Measurements from ENCODE around the gene LETM1. TPM values are rescaled to one million over a fixed set of nuclear protein-coding genes. Genes with fewer than 3 reads are reported as not detected.
"Not testable (repeated sequence)": the region's sequence is repeated elsewhere in the genome, so short reads cannot be mapped to it uniquely, and the experiment has no call there.

LETM1 gene
- total RNA-seq, 3 donors from 2014 or later = 128 to 141 (median 133) TPM

GRCh38 chr4:1851575-1852410 is 4.2 kb downstream of the LETM1 start:
- H3K36me3 Mint-ChIP-seq (ENCODE audit: insufficient read depth) = peaks cover 2% of the 10 kb centered on the region
- peaks cover 38% of the 10 kb centered on the region for H3K4me1 Mint-ChIP-seq (ENCODE audit: low read depth)
- DNase-seq (no peak), ATAC-seq (no peak)
- H3K27me3 Mint-ChIP-seq (ENCODE audit: low read depth) = no peaks in the 10 kb centered on the region
- H3K9me3 Mint-ChIP-seq = no peaks in the 10 kb centered on the region
- H3K4me3 Mint-ChIP-seq = no peak overlapping the region

GRCh38 chr4:1851160-1851559 is 4.8 kb downstream of the LETM1 start:
- H3K36me3 Mint-ChIP-seq (ENCODE audit: insufficient read depth) = peaks cover 6% of the 10 kb centered on the region
- no peak for DNase-seq
- H3K4me1 Mint-ChIP-seq (ENCODE audit: low read depth) = peaks cover 38% of the 10 kb centered on the region
- no peaks in the 10 kb centered on the region for H3K27me3 Mint-ChIP-seq (ENCODE audit: low read depth)
- no peaks in the 10 kb centered on the region for H3K9me3 Mint-ChIP-seq
- no peak overlapping the region for H3K4me3 Mint-ChIP-seq
- ATAC-seq = no peak

- Mint-ChIP-seq H3K4me1 (ENCODE audit: low read depth) (peaks cover 38% of the 10 kb centered on the region), H3K36me3 (ENCODE audit: insufficient read depth) (peaks cover 6% of the 10 kb centered on the region)
Measured at GRCh38 chr4:1850276-1850675, 5.7 kb downstream of the LETM1 start.

GRCh38 chr4:1846580-1846979 is 9.4 kb downstream of the LETM1 start:
- no peak for DNase-seq
- Mint-ChIP-seq H3K9me3 (no peaks in the 10 kb centered on the region), H3K4me3 (no peak overlapping the region), H3K27me3 (ENCODE audit: low read depth) (no peaks in the 10 kb centered on the region), H3K4me1 (ENCODE audit: low read depth) (peaks cover 16% of the 10 kb centered on the region), H3K36me3 (ENCODE audit: insufficient read depth) (peaks cover 21% of the 10 kb centered on the region)
- ATAC-seq = no peak

More at GRCh38 chr4:1850276-1850675, 5.7 kb downstream of the LETM1 start:
- DNase-seq (no peak), ATAC-seq (no peak)
- no peaks in the 10 kb centered on the region for H3K9me3 Mint-ChIP-seq
- no peak overlapping the region for H3K4me3 Mint-ChIP-seq
- no peaks in the 10 kb centered on the region for H3K27me3 Mint-ChIP-seq (ENCODE audit: low read depth)

- not testable (repeated sequence) for H3K4me1 Mint-ChIP-seq (ENCODE audit: low read depth); H3K4me3 Mint-ChIP-seq; ATAC-seq; H3K9me3 Mint-ChIP-seq; H3K27me3 Mint-ChIP-seq (ENCODE audit: low read depth); DNase-seq
- H3K36me3 Mint-ChIP-seq (ENCODE audit: insufficient read depth) = peaks cover 30% of the 10 kb centered on the region
Measured at GRCh38 chr4:1844618-1845017, 11.3 kb downstream of the LETM1 start.

- H3K36me3 Mint-ChIP-seq (ENCODE audit: insufficient read depth) = peaks cover 35% of the 10 kb centered on the region
- no peak overlapping the region for H3K4me3 Mint-ChIP-seq
- ATAC-seq = no peak
- H3K9me3 Mint-ChIP-seq = no peaks in the 10 kb centered on the region
- no peak for DNase-seq
- H3K27me3 Mint-ChIP-seq (ENCODE audit: low read depth) = no peaks in the 10 kb centered on the region
- peaks cover 4% of the 10 kb centered on the region for H3K4me1 Mint-ChIP-seq (ENCODE audit: low read depth)
Measured at GRCh38 chr4:1843852-1844251, 12.1 kb downstream of the LETM1 start.

- no peak for DNase-seq
- Mint-ChIP-seq H3K4me3 (no peak overlapping the region), H3K27me3 (ENCODE audit: low read depth) (no peaks in the 10 kb centered on the region), H3K36me3 (ENCODE audit: insufficient read depth) (peaks cover 35% of the 10 kb centered on the region), H3K4me1 (ENCODE audit: low read depth) (peaks cover 4% of the 10 kb centered on the region), H3K9me3 (no peaks in the 10 kb centered on the region)
- ATAC-seq = no peak
Measured at GRCh38 chr4:1842993-1843448, 12.9 kb downstream of the LETM1 start.

- Mint-ChIP-seq H3K4me1 (ENCODE audit: low read depth) (peaks cover 4% of the 10 kb centered on the region), H3K36me3 (ENCODE audit: insufficient read depth) (peaks cover 35% of the 10 kb centered on the region), H3K4me3 (no peak overlapping the region), H3K27me3 (ENCODE audit: low read depth) (no peaks in the 10 kb centered on the region), H3K9me3 (no peaks in the 10 kb centered on the region)
- DNase-seq (no peak), ATAC-seq (no peak)
Measured at GRCh38 chr4:1842339-1842895, 13.5 kb downstream of the LETM1 start.

- Mint-ChIP-seq H3K4me1 (ENCODE audit: low read depth) (peaks cover 4% of the 10 kb centered on the region), H3K9me3 (no peaks in the 10 kb centered on the region), H3K27me3 (ENCODE audit: low read depth) (no peaks in the 10 kb centered on the region), H3K4me3 (no peak overlapping the region), H3K36me3 (ENCODE audit: insufficient read depth) (peaks cover 36% of the 10 kb centered on the region)
- ATAC-seq (no peak), DNase-seq (no peak)
Measured at GRCh38 chr4:1841887-1842210, 14.1 kb downstream of the LETM1 start.

- H3K36me3 Mint-ChIP-seq (ENCODE audit: insufficient read depth) = peaks cover 34% of the 10 kb centered on the region
- ATAC-seq = no peak
- H3K27me3 Mint-ChIP-seq (ENCODE audit: low read depth) = no peaks in the 10 kb centered on the region
- no peak for DNase-seq
- no peaks in the 10 kb centered on the region for H3K9me3 Mint-ChIP-seq
- H3K4me1 Mint-ChIP-seq (ENCODE audit: low read depth) = peaks cover 4% of the 10 kb centered on the region
- no peak overlapping the region for H3K4me3 Mint-ChIP-seq
Measured at GRCh38 chr4:1841201-1841886, 14.6 kb downstream of the LETM1 start.

GRCh38 chr4:1839282-1839681 is 16.7 kb downstream of the LETM1 start:
- no peak overlapping the region for H3K4me3 Mint-ChIP-seq
- no peak for ATAC-seq
- no peaks in the 10 kb centered on the region for H3K27me3 Mint-ChIP-seq (ENCODE audit: low read depth)
- peaks cover 5% of the 10 kb centered on the region for H3K4me1 Mint-ChIP-seq (ENCODE audit: low read depth)
- H3K36me3 Mint-ChIP-seq (ENCODE audit: insufficient read depth) = peaks cover 39% of the 10 kb centered on the region
- DNase-seq = no peak
- H3K9me3 Mint-ChIP-seq = no peaks in the 10 kb centered on the region

- H3K36me3 Mint-ChIP-seq (ENCODE audit: insufficient read depth) = peaks cover 33% of the 10 kb centered on the region
- no peak for ATAC-seq
- H3K9me3 Mint-ChIP-seq = no peaks in the 10 kb centered on the region
- H3K27me3 Mint-ChIP-seq (ENCODE audit: low read depth) = no peaks in the 10 kb centered on the region
- no peak for DNase-seq
- peaks cover 6% of the 10 kb centered on the region for H3K4me1 Mint-ChIP-seq (ENCODE audit: low read depth)
- no peak overlapping the region for H3K4me3 Mint-ChIP-seq
Measured at GRCh38 chr4:1837069-1837468, 18.9 kb downstream of the LETM1 start.

- ATAC-seq (no peak), DNase-seq (no peak)
- Mint-ChIP-seq H3K4me1 (ENCODE audit: low read depth) (peaks cover 6% of the 10 kb centered on the region), H3K9me3 (no peaks in the 10 kb centered on the region), H3K27me3 (ENCODE audit: low read depth) (no peaks in the 10 kb centered on the region), H3K4me3 (no peak overlapping the region), H3K36me3 (ENCODE audit: insufficient read depth) (peaks cover 32% of the 10 kb centered on the region)
Measured at GRCh38 chr4:1836650-1837049, 19.3 kb downstream of the LETM1 start.

GRCh38 chr4:1835836-1836235 is 20.1 kb downstream of the LETM1 start:
- ATAC-seq; H3K27me3 Mint-ChIP-seq (ENCODE audit: low read depth); H3K4me1 Mint-ChIP-seq (ENCODE audit: low read depth); H3K4me3 Mint-ChIP-seq; DNase-seq; H3K9me3 Mint-ChIP-seq: not testable (repeated sequence)
- H3K36me3 Mint-ChIP-seq (ENCODE audit: insufficient read depth) = peaks cover 28% of the 10 kb centered on the region
